HepG2 (cell line): Measurements from ENCODE around the gene MTF1. TPM values are rescaled to one million over a fixed set of nuclear protein-coding genes. Genes with fewer than 3 reads are reported as not detected.

ENCODE experiments used
- EHMT2 ChIP-seq: fragments of 200-600 bp; sonication (generic); IDR thresholded peaks from 2 replicates; pipeline ENCODE4 v1.7.0; 2017; ENCODE audit warnings: antibody characterized with exemption, low read depth, low read length, borderline replicate concordance
- ETV6 ChIP-seq: sonication (generic); formaldehyde crosslinking; conservative IDR thresholded peaks from 2 replicates; pipeline ENCODE4 v1.4.0; 2020; ENCODE audit warnings: missing genetic modification reagents
- FOXO1 ChIP-seq: sonication (generic); formaldehyde crosslinking; IDR thresholded peaks from 2 replicates; pipeline ENCODE4 v1.4.0; 2020; ENCODE audit warnings: missing genetic modification reagents
- KDM4B ChIP-seq: sonication (generic); formaldehyde crosslinking; IDR thresholded peaks from 2 replicates; pipeline ENCODE4 v1.4.0; 2020; ENCODE audit warnings: missing genetic modification reagents
- KMT2A ChIP-seq: sonication (generic); formaldehyde crosslinking; IDR thresholded peaks from 2 replicates; pipeline ENCODE4 v1.4.0; 2020; ENCODE audit warnings: missing genetic modification reagents
- PAWR ChIP-seq: sonication (generic); formaldehyde crosslinking; IDR thresholded peaks from 2 replicates; pipeline ENCODE4 v1.4.0; 2020; ENCODE audit warnings: missing genetic modification reagents, mild to moderate bottlenecking, borderline replicate concordance
- RFX5 ChIP-seq: IDR thresholded peaks from 2 replicates; pipeline ENCODE4 v1.6.1; 2011; ENCODE audit warnings: low read depth, low read length, improper control_type of control experiment
- RXRB ChIP-seq: IDR thresholded peaks from 2 replicates; pipeline ENCODE4 v1.6.1; 2016; ENCODE audit warnings: borderline replicate concordance, missing genetic modification reagents, missing compliant biosample characterization
- ZBTB1 ChIP-seq: sonication (generic); formaldehyde crosslinking; IDR thresholded peaks from 2 replicates; pipeline ENCODE4 v1.4.0; 2020; ENCODE audit warnings: missing genetic modification reagents, borderline replicate concordance
- ZFP82 ChIP-seq: sonication (generic); formaldehyde crosslinking; IDR thresholded peaks from 2 replicates; pipeline ENCODE4 v1.5.1; 2020; ENCODE audit warnings: mild to moderate bottlenecking, missing genetic modification reagents, borderline replicate concordance
- ZNF136 ChIP-seq: sonication (generic); formaldehyde crosslinking; IDR thresholded peaks from 2 replicates; pipeline ENCODE4 v1.8.1; 2022; ENCODE audit warnings: low read depth, mild to moderate bottlenecking, moderate library complexity, missing genetic modification reagents
- ZNF33A ChIP-seq: sonication (generic); formaldehyde crosslinking; IDR thresholded peaks from 2 replicates; pipeline ENCODE4 v1.5.1; 2020; ENCODE audit warnings: missing genetic modification reagents, mild to moderate bottlenecking, moderate library complexity, borderline replicate concordance
- ZNF350 ChIP-seq: sonication (generic); formaldehyde crosslinking; IDR thresholded peaks from 2 replicates; pipeline ENCODE4 v1.4.0; 2020; ENCODE audit warnings: mild to moderate bottlenecking, low read depth, missing genetic modification reagents, borderline replicate concordance
- ZNF530 ChIP-seq: sonication (generic); formaldehyde crosslinking; IDR thresholded peaks from 2 replicates; pipeline ENCODE4 v1.5.0; 2020; ENCODE audit warnings: low read depth, mild to moderate bottlenecking, missing genetic modification reagents
- ZNF552 ChIP-seq: sonication (generic); formaldehyde crosslinking; IDR thresholded peaks from 2 replicates; pipeline ENCODE4 v1.9.0; 2022; ENCODE audit warnings: missing genetic modification reagents, mild to moderate bottlenecking, borderline replicate concordance
- ZNF567 ChIP-seq: sonication (generic); formaldehyde crosslinking; IDR thresholded peaks from 2 replicates; pipeline ENCODE4 v1.8.1; 2023; ENCODE audit warnings: mild to moderate bottlenecking, missing genetic modification reagents, borderline replicate concordance
- polyA plus RNA-seq, 8 experiments: library from polyadenylated mRNA; depleted of rRNA in 3 of 8; stranded (reverse) in 7 of 8; unstranded in 1 of 8; fragments of >200 nt; fragmentation: Illumina TruSeq in 4 of 8; extraction: Trizol in 4 of 8; gene quantifications; 2 replicates each; pipeline versions ENCODE4 v1.2.1 to v1.2.3, GENCODE V29; 2011 to 2016; ENCODE audit warnings: low read depth in 4 of 8, missing spikeins in 1 of 8, mixed read lengths in 1 of 8; ENCODE audit not compliant: insufficient read depth in 1 of 8
- total RNA-seq, 5 experiments: library from RNA; depleted of rRNA; stranded (reverse); fragments of >200 nt; fragmentation: Illumina TruSeq; extraction: Trizol; gene quantifications; 2 replicates each; pipeline ENCODE4 v1.2.3, GENCODE V29; 2016; ENCODE audit warnings: low read depth in 1 of 5
- TF ChIP-seq, protein P1 (sequence below): sonication (generic); formaldehyde crosslinking; IDR thresholded peaks from 2 replicates; pipeline ENCODE4 v1.4.0; 2020; ENCODE audit warnings: missing genetic modification reagents
- TF ChIP-seq, protein P2 (sequence below): sonication (generic); formaldehyde crosslinking; IDR thresholded peaks from 2 replicates; pipeline ENCODE4 v1.5.1; 2020; ENCODE audit warnings: mild to moderate bottlenecking, missing genetic modification reagents
- TF ChIP-seq, protein P3 (sequence below), 2 experiments: sonication (generic) in 1 of 2; formaldehyde crosslinking in 1 of 2; IDR thresholded peaks; 2 replicates each; pipeline versions ENCODE4 v1.4.0 to v1.6.1; 2016 to 2020; ENCODE audit warnings: borderline replicate concordance in 1 of 2, low read depth in 1 of 2, mild to moderate bottlenecking in 1 of 2, missing genetic modification reagents in 1 of 2

Gene MTF1
- total and polyA plus RNA-seq, 2 of the 13 experiments (the other 11 are each of a cell fraction or from before 2014, with no cell fraction given), result 2.4 to 3.3 TPM

DNA sequence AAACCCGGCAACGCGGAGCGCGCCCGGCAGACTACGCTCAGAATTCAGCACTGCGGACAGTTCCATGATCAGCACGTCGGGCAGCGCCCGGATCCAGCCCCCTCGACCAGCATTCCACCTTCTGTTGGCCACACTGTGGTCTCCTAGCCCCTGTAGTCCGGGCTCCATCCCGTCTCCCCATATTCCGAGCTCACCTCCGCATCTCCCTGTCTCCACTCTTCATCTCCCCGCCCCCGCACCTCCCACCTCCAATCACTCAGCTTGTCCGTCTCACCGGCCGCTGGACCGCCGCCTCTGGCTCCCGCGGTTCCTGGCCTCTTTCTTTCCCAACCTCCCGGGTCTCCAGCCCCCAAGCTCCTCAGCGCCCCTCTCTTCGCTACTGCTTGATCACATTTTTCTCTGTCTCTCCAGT is 95.0 kb downstream of the MTF1 start (continued):
- peak; percentile 98 for TF ChIP-seq FOXO1 (CRISPR knock-in tag)
- no peak for TF ChIP-seq ZNF567 (CRISPR knock-in tag)
- peak; percentile 99 for TF ChIP-seq EHMT2
- TF ChIP-seq ETV6 (CRISPR knock-in tag), result peak; percentile 100
- TF ChIP-seq, protein P1, sequence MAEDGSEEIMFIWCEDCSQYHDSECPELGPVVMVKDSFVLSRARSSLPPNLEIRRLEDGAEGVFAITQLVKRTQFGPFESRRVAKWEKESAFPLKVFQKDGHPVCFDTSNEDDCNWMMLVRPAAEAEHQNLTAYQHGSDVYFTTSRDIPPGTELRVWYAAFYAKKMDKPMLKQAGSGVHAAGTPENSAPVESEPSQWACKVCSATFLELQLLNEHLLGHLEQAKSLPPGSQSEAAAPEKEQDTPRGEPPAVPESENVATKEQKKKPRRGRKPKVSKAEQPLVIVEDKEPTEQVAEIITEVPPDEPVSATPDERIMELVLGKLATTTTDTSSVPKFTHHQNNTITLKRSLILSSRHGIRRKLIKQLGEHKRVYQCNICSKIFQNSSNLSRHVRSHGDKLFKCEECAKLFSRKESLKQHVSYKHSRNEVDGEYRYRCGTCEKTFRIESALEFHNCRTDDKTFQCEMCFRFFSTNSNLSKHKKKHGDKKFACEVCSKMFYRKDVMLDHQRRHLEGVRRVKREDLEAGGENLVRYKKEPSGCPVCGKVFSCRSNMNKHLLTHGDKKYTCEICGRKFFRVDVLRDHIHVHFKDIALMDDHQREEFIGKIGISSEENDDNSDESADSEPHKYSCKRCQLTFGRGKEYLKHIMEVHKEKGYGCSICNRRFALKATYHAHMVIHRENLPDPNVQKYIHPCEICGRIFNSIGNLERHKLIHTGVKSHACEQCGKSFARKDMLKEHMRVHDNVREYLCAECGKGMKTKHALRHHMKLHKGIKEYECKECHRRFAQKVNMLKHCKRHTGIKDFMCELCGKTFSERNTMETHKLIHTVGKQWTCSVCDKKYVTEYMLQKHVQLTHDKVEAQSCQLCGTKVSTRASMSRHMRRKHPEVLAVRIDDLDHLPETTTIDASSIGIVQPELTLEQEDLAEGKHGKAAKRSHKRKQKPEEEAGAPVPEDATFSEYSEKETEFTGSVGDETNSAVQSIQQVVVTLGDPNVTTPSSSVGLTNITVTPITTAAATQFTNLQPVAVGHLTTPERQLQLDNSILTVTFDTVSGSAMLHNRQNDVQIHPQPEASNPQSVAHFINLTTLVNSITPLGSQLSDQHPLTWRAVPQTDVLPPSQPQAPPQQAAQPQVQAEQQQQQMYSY (CRISPR knock-in tag), result peak; percentile 90
- peak; percentile 95 for TF ChIP-seq ZNF33A (CRISPR knock-in tag)
- TF ChIP-seq ZNF552 (CRISPR knock-in tag), result peak; percentile 99
- TF ChIP-seq, protein P2, sequence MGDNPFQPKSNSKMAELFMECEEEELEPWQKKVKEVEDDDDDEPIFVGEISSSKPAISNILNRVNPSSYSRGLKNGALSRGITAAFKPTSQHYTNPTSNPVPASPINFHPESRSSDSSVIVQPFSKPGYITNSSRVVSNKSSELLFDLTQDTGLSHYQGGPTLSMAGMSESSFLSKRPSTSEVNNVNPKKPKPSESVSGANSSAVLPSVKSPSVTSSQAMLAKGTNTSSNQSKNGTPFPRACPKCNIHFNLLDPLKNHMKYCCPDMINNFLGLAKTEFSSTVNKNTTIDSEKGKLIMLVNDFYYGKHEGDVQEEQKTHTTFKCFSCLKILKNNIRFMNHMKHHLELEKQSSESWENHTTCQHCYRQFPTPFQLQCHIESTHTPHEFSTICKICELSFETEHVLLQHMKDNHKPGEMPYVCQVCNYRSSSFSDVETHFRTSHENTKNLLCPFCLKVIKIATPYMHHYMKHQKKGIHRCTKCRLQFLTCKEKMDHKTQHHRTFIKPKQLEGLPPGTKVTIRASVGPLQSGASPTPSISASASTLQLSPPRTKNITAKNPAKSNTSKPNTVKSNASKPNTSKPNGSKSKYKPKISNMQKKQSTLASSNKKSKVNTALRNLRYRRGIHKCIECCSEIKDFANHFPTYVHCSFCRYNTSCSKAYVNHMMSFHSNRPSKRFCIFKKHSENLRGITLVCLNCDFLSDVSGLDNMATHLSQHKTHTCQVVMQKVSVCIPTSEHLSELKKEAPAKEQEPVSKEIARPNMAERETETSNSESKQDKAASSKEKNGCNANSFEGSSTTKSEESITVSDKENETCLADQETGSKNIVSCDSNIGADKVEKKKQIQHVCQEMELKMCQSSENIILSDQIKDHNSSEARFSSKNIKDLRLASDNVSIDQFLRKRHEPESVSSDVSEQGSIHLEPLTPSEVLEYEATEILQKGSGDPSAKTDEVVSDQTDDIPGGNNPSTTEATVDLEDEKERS, result peak; percentile 98
- TF ChIP-seq, protein P3, sequence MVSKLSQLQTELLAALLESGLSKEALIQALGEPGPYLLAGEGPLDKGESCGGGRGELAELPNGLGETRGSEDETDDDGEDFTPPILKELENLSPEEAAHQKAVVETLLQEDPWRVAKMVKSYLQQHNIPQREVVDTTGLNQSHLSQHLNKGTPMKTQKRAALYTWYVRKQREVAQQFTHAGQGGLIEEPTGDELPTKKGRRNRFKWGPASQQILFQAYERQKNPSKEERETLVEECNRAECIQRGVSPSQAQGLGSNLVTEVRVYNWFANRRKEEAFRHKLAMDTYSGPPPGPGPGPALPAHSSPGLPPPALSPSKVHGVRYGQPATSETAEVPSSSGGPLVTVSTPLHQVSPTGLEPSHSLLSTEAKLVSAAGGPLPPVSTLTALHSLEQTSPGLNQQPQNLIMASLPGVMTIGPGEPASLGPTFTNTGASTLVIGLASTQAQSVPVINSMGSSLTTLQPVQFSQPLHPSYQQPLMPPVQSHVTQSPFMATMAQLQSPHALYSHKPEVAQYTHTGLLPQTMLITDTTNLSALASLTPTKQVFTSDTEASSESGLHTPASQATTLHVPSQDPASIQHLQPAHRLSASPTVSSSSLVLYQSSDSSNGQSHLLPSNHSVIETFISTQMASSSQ (IDR thresholded peaks at IDR 0.05; ENCODE audit: low read depth), result no peak
- TF ChIP-seq, protein P3 (CRISPR knock-in tag; IDR thresholded peaks at IDR 0.05; ENCODE audit: borderline replicate concordance), result peak; percentile 52
- TF ChIP-seq ZNF350 (CRISPR knock-in tag), result no peak
- no peak for TF ChIP-seq RFX5
- TF ChIP-seq KDM4B, result peak; percentile 100
- TF ChIP-seq RXRB (CRISPR knock-in tag), result peak; percentile 89
- peak; percentile 98 for TF ChIP-seq ZBTB1 (CRISPR knock-in tag)
- TF ChIP-seq PAWR, result peak; percentile 87; the same call in 1 of the 2 replicates
- peak; percentile 98 for TF ChIP-seq ZNF530
- peak; percentile 100 for TF ChIP-seq ZFP82 (CRISPR knock-in tag)
- 0 out of 2 replicates have a peak, but pooled peaks have one; percentile 67 for TF ChIP-seq ZNF136
- TF ChIP-seq KMT2A (CRISPR knock-in tag), result peak; percentile 91
